Measurements from ENCODE around the gene DOP1A. TPM values are rescaled to one million over a fixed set of nuclear protein-coding genes. Genes with fewer than 3 reads are reported as not detected.

The DOP1A gene
- total and polyA plus RNA-seq, 4 donors, result 3.5 to 32.0 (median 9.6) TPM

- TF ChIP-seq, protein P1, sequence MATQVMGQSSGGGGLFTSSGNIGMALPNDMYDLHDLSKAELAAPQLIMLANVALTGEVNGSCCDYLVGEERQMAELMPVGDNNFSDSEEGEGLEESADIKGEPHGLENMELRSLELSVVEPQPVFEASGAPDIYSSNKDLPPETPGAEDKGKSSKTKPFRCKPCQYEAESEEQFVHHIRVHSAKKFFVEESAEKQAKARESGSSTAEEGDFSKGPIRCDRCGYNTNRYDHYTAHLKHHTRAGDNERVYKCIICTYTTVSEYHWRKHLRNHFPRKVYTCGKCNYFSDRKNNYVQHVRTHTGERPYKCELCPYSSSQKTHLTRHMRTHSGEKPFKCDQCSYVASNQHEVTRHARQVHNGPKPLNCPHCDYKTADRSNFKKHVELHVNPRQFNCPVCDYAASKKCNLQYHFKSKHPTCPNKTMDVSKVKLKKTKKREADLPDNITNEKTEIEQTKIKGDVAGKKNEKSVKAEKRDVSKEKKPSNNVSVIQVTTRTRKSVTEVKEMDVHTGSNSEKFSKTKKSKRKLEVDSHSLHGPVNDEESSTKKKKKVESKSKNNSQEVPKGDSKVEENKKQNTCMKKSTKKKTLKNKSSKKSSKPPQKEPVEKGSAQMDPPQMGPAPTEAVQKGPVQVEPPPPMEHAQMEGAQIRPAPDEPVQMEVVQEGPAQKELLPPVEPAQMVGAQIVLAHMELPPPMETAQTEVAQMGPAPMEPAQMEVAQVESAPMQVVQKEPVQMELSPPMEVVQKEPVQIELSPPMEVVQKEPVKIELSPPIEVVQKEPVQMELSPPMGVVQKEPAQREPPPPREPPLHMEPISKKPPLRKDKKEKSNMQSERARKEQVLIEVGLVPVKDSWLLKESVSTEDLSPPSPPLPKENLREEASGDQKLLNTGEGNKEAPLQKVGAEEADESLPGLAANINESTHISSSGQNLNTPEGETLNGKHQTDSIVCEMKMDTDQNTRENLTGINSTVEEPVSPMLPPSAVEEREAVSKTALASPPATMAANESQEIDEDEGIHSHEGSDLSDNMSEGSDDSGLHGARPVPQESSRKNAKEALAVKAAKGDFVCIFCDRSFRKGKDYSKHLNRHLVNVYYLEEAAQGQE (IDR thresholded peaks at IDR 0.05), result no peak
Observed at GRCh38 chr6:83073615-83074014, 6.1 kb downstream of the DOP1A start (continued).

GRCh38 chr6:83083476-83083875 is 16.0 kb downstream of the DOP1A start:
- Histone ChIP-seq H3K27me3 (ENCODE audit: control insufficient read depth in 4 of 4, insufficient read depth in 4 of 4, low read length in 3 of 4) (no peaks in the 10 kb centered on the region), H3K36me3 (ENCODE audit: control insufficient read depth in 4 of 4, insufficient read depth in 3 of 4, low read depth in 1 of 4, low read length in 3 of 4) (no peaks in the 10 kb centered on the region), H3K4me3 (ENCODE audit: low read depth in 1 of 3, low read length in 3 of 3) (no peak overlapping the region), H3K4me1 (ENCODE audit: control insufficient read depth in 4 of 4, insufficient read depth in 4 of 4, low read length in 3 of 4) (peaks cover 0 to 3% (median 0%) of the 10 kb centered on the region in 4 donors), H3K27ac (ENCODE audit: low read depth in 1 of 2, low read length in 2 of 2) (no peak overlapping the region), H3K9ac (ENCODE audit: low read depth in 1 of 2, low read length in 2 of 2) (no peak overlapping the region), H3K9me3 (ENCODE audit: control insufficient read depth in 4 of 4, low read length in 3 of 4) (no peaks in the 10 kb centered on the region)
- no peak for DNase-seq (ENCODE audit: low spot score)
- 53% methylated on average over 1 of the region's 1 CpG for WGBS
- TF ChIP-seq, protein P2, sequence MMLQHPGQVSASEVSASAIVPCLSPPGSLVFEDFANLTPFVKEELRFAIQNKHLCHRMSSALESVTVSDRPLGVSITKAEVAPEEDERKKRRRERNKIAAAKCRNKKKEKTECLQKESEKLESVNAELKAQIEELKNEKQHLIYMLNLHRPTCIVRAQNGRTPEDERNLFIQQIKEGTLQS (IDR thresholded peaks at IDR 0.05), result no peak
- no peak for TF ChIP-seq FOXA1 (IDR thresholded peaks at IDR 0.05)
- no peak for TF ChIP-seq NR2F2 (IDR thresholded peaks at IDR 0.05)
- TF ChIP-seq RAD21 (IDR thresholded peaks at IDR 0.05), result no peak
- TF ChIP-seq, protein P3, sequence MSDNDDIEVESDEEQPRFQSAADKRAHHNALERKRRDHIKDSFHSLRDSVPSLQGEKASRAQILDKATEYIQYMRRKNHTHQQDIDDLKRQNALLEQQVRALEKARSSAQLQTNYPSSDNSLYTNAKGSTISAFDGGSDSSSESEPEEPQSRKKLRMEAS (IDR thresholded peaks at IDR 0.05), result no peak
- TF ChIP-seq GABPA (IDR thresholded peaks at IDR 0.05 in 1 of 2, conservative IDR thresholded peaks at IDR 0.05 in 1 of 2), result no peak
- TF ChIP-seq HNF4G (IDR thresholded peaks at IDR 0.05), result no peak

GRCh38 chr6:83086751-83087150 is 19.3 kb downstream of the DOP1A start:
- TF ChIP-seq, protein P1 (IDR thresholded peaks at IDR 0.05), result no peak
- TF ChIP-seq FOXA2 (IDR thresholded peaks at IDR 0.05) (no peak), CTCF (IDR thresholded peaks at IDR 0.05; ENCODE audit: low read depth, low read length, missing input control) (no peak), SP1 (IDR thresholded peaks at IDR 0.05) (no peak), FOXA1 (IDR thresholded peaks at IDR 0.05) (no peak), HNF4A (conservative IDR thresholded peaks at IDR 0.05) (no peak), EGR1 (IDR thresholded peaks at IDR 0.05; ENCODE audit: low read depth in 2 of 2) (no peak), GABPA (IDR thresholded peaks at IDR 0.05 in 1 of 2, conservative IDR thresholded peaks at IDR 0.05 in 1 of 2) (no peak)
- TF ChIP-seq, protein P3 (IDR thresholded peaks at IDR 0.05), result no peak
- TF ChIP-seq, protein P4, sequence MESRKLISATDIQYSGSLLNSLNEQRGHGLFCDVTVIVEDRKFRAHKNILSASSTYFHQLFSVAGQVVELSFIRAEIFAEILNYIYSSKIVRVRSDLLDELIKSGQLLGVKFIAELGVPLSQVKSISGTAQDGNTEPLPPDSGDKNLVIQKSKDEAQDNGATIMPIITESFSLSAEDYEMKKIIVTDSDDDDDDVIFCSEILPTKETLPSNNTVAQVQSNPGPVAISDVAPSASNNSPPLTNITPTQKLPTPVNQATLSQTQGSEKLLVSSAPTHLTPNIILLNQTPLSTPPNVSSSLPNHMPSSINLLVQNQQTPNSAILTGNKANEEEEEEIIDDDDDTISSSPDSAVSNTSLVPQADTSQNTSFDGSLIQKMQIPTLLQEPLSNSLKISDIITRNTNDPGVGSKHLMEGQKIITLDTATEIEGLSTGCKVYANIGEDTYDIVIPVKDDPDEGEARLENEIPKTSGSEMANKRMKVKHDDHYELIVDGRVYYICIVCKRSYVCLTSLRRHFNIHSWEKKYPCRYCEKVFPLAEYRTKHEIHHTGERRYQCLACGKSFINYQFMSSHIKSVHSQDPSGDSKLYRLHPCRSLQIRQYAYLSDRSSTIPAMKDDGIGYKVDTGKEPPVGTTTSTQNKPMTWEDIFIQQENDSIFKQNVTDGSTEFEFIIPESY (IDR thresholded peaks at IDR 0.05), result no peak
- no peak for DNase-seq (ENCODE audit: low spot score)
- H3K9me3 ChIP-seq (ENCODE audit: control insufficient read depth in 4 of 4, low read length in 3 of 4), result no peaks in the 10 kb centered on the region
- H3K27ac ChIP-seq (ENCODE audit: low read depth in 1 of 2, low read length in 2 of 2), result no peak overlapping the region
- H3K9ac ChIP-seq (ENCODE audit: low read depth in 1 of 2, low read length in 2 of 2), result no peak overlapping the region
- H3K36me3 ChIP-seq (ENCODE audit: control insufficient read depth in 4 of 4, insufficient read depth in 3 of 4, low read depth in 1 of 4, low read length in 3 of 4), result no peaks in the 10 kb centered on the region
- no peak overlapping the region for H3K4me3 ChIP-seq (ENCODE audit: low read depth in 1 of 3, low read length in 3 of 3)
- H3K4me1 ChIP-seq (ENCODE audit: control insufficient read depth in 4 of 4, insufficient read depth in 4 of 4, low read length in 3 of 4), result peaks cover 0 to 3% (median 0%) of the 10 kb centered on the region in 4 donors
- H3K27me3 ChIP-seq (ENCODE audit: control insufficient read depth in 4 of 4, insufficient read depth in 4 of 4, low read length in 3 of 4), result no peaks in the 10 kb centered on the region
- WGBS, result 76% methylated on average over 2 of the region's 2 CpGs
